IMR-90 (cell line): ENCODE measurements around the gene CYB5D1. TPM values are rescaled to one million over a fixed set of nuclear protein-coding genes. Genes with fewer than 3 reads are reported as not detected.

ENCODE experiments used
- ATAC-seq: fragments of 200-7000 bp; cut with Tn5 transposase; 2 replicates; pipeline ENCODE4 v1.9.1; 2020; ENCODE audit warnings: low read depth, mild to moderate bottlenecking, moderate library complexity
- BruUV-seq: library from RNA; stranded (reverse); fragments of 400-500 nt; replicated peaks from 2 replicates; lab custom pipeline; 2021; lab: Mats Ljungman, UMichigan
- CTCF ChIA-PET: fragments of 300-600 bp; formaldehyde crosslinking; extraction: SDS; loops from one replicate; lab custom pipeline; 2021; ENCODE audit warnings: antibody characterized with exemption; lab: Yijun Ruan, JAX
- POLR2A ChIA-PET: fragments of 300-600 bp; sonication (Branson Sonifier 250); formaldehyde crosslinking; loops from one replicate; lab custom pipeline; 2022; ENCODE audit warnings: antibody characterized with exemption; ENCODE audit not compliant: unreplicated experiment; lab: Charles Lee
- DNase-seq: peaks from one replicate; pipeline ENCODE4 v3.0.0; 2013
- H2AFZ ChIP-seq: replicated peaks from 2 replicates; pipeline ENCODE3; 2013; ENCODE audit warnings: low read length, mild to moderate bottlenecking; ENCODE audit not compliant: poor library complexity
- H2AK5ac ChIP-seq: 2 replicates; pipeline ENCODE4 v1.6.1; 2013; ENCODE audit warnings: low read depth, low read length, inconsistent platforms
- H2AK9ac ChIP-seq: replicated peaks from 2 replicates; pipeline ENCODE3; 2013; ENCODE audit warnings: mild to moderate bottlenecking, low read depth, low read length, moderate library complexity; ENCODE audit not compliant: poor library complexity
- H2BK120ac ChIP-seq: 2 replicates; pipeline ENCODE4 v1.6.1; 2013; ENCODE audit warnings: low read depth, low read length, inconsistent platforms
- H2BK15ac ChIP-seq: 3 replicates; pipeline ENCODE4 v1.6.1; 2013; ENCODE audit warnings: low read depth, low read length, inconsistent platforms
- H2BK20ac ChIP-seq: 2 replicates; pipeline ENCODE4 v1.6.1; 2013; ENCODE audit warnings: low read depth, mild to moderate bottlenecking, inconsistent platforms, low read length, moderate library complexity
- H2BK5ac ChIP-seq: 2 replicates; pipeline ENCODE4 v1.6.1; 2013; ENCODE audit warnings: mild to moderate bottlenecking, low read depth, low read length, inconsistent platforms; ENCODE audit not compliant: poor library complexity, severe bottlenecking
- H3K14ac ChIP-seq: replicated peaks from 2 replicates; pipeline ENCODE4 v1.6.1; 2013; ENCODE audit warnings: low read depth, low read length, inconsistent platforms
- H3K18ac ChIP-seq: 2 replicates; pipeline ENCODE4 v1.6.1; 2013; ENCODE audit warnings: low read depth, low read length, control low read depth
- H3K23ac ChIP-seq: 2 replicates; pipeline ENCODE4 v1.6.1; 2013; ENCODE audit warnings: low read depth, low read length, inconsistent platforms
- H3K27ac ChIP-seq: 2 replicates; pipeline ENCODE4 v1.5.1; 2013; ENCODE audit warnings: mild to moderate bottlenecking, control low read depth, low read length; ENCODE audit not compliant: insufficient read depth
- H3K27me3 ChIP-seq: 2 replicates; pipeline ENCODE4 v1.6.1; 2013; ENCODE audit warnings: low read length; ENCODE audit not compliant: control insufficient read depth, insufficient read depth
- H3K36me3 ChIP-seq: 2 replicates; pipeline ENCODE4 v1.6.1; 2013; ENCODE audit warnings: low read length, mixed read lengths; ENCODE audit not compliant: control insufficient read depth, insufficient read depth
- H3K4ac ChIP-seq: 2 replicates; pipeline ENCODE4 v1.6.1; 2013; ENCODE audit warnings: low read depth, low read length, inconsistent platforms
- H3K4me1 ChIP-seq: 2 replicates; pipeline ENCODE4 v1.6.1; 2013; ENCODE audit warnings: low read length, mixed read lengths; ENCODE audit not compliant: control insufficient read depth, insufficient read depth
- H3K4me2 ChIP-seq: 2 replicates; pipeline ENCODE4 v1.6.1; 2013; ENCODE audit warnings: low read depth, mild to moderate bottlenecking, control low read depth, low read length, moderate library complexity
- H3K4me3 ChIP-seq: 2 replicates; pipeline ENCODE4 v1.5.1; 2013; ENCODE audit warnings: low read depth, mild to moderate bottlenecking, control low read depth, low read length, moderate library complexity; ENCODE audit not compliant: insufficient read depth
- H3K56ac ChIP-seq: 2 replicates; pipeline ENCODE4 v1.6.1; 2013; ENCODE audit warnings: low read length, inconsistent platforms; ENCODE audit not compliant: insufficient read depth; ENCODE audit errors: extremely low read depth
- H3K79me1 ChIP-seq, 2 experiments: 2 replicates each; pipeline ENCODE4 v1.6.1; 2013; ENCODE audit warnings: low read length in 2 of 2, inconsistent platforms in 1 of 2, low read depth in 1 of 2
- H3K9ac ChIP-seq: 2 replicates; pipeline ENCODE4 v1.6.1; 2013; ENCODE audit warnings: low read depth, low read length, control low read depth
- H3K9me1 ChIP-seq: 2 replicates; pipeline ENCODE4 v1.6.1; 2013; ENCODE audit warnings: low read length, inconsistent platforms; ENCODE audit not compliant: insufficient read depth
- H3K9me3 ChIP-seq: 2 replicates; pipeline ENCODE4 v1.6.1; 2013; ENCODE audit warnings: low read length; ENCODE audit not compliant: control insufficient read depth, insufficient read depth
- H4K20me1 ChIP-seq: 2 replicates; pipeline ENCODE4 v1.6.1; 2013; ENCODE audit warnings: low read length, inconsistent platforms; ENCODE audit not compliant: insufficient read depth
- H4K5ac ChIP-seq: 2 replicates; pipeline ENCODE4 v1.6.1; 2013; ENCODE audit warnings: mild to moderate bottlenecking, low read depth, low read length, control low read depth
- H4K8ac ChIP-seq, 2 experiments: 2 replicates each; pipeline ENCODE4 v1.6.1; 2013; ENCODE audit warnings: low read depth in 2 of 2, low read length in 2 of 2, control low read depth in 1 of 2, inconsistent platforms in 1 of 2
- H4K91ac ChIP-seq: 2 replicates; pipeline ENCODE4 v1.6.1; 2013; ENCODE audit warnings: low read depth, low read length, inconsistent platforms; ENCODE audit not compliant: insufficient read depth
- BHLHE40 ChIP-seq: fragments of 150-350 bp; IDR thresholded peaks from 2 replicates; pipeline ENCODE4 v1.6.1; 2016; ENCODE audit warnings: mild to moderate bottlenecking, low read depth, low read length
- CHD1 ChIP-seq: IDR thresholded peaks from 2 replicates; pipeline ENCODE4 v1.6.1; 2012; ENCODE audit warnings: low read depth, low read length, improper control_type of control experiment
- CTCF ChIP-seq: conservative IDR thresholded peaks from 2 replicates; pipeline ENCODE4 v1.5.1; 2012; ENCODE audit warnings: mild to moderate bottlenecking, low read depth, low read length, improper control_type of control experiment
- FOS ChIP-seq: fragments of 150-350 bp; IDR thresholded peaks from 2 replicates; pipeline ENCODE4 v1.6.1; 2016; ENCODE audit warnings: low read depth, low read length
- MAFK ChIP-seq: IDR thresholded peaks from 2 replicates; pipeline ENCODE4 v1.6.1; 2012; ENCODE audit warnings: low read depth, low read length, improper control_type of control experiment
- NFE2L2 ChIP-seq: fragments of 150-350 bp; IDR thresholded peaks from 2 replicates; pipeline ENCODE4 v1.6.1; 2016; ENCODE audit warnings: low read depth, mild to moderate bottlenecking, low read length
- RAD21 ChIP-seq: IDR thresholded peaks from 2 replicates; pipeline ENCODE4 v1.6.1; 2012; ENCODE audit warnings: low read length, improper control_type of control experiment
- SMC3 ChIP-seq: fragments of 150-350 bp; IDR thresholded peaks from 2 replicates; pipeline ENCODE4 v1.6.1; 2016; ENCODE audit warnings: low read depth, mild to moderate bottlenecking, antibody characterized with exemption, low read length, moderate library complexity
- USF2 ChIP-seq: fragments of 150-350 bp; IDR thresholded peaks from 2 replicates; pipeline ENCODE4 v1.6.1; 2017; ENCODE audit warnings: mild to moderate bottlenecking, antibody characterized with exemption, low read length, low read depth
- WGBS, 2 experiments: methylation state at CpG; one replicate each; pipeline versions ENCODE4 v1.1.5 to v1.1.7; 2013; ENCODE audit warnings: missing lambda C conversion rate in 2 of 2; ENCODE audit not compliant: insufficient read length in 1 of 2; ENCODE audit errors: extremely low coverage in 2 of 2; 5-methylcytosine and 5-hydroxymethylcytosine counted together
- dilution Hi-C: fragments of 300-500 bp; cut with HindIII; formaldehyde crosslinking; loops from one replicate; pipeline ENCODE4 v1.14.3; 2018; ENCODE audit warnings: low sequenced_read_pairs; ENCODE audit not compliant: unreplicated experiment
- in situ Hi-C: fragments of 300-500 bp; cut with MboI; formaldehyde crosslinking; loops from 3 replicates; pipeline ENCODE4 v1.14.3; 2019; ENCODE audit warnings: low sequenced_read_pairs, inconsistent platforms, mixed read lengths
- intact Hi-C: fragments of 100-400 bp; cut with micrococcal nuclease; formaldehyde crosslinking; loops from 2 replicates; pipeline ENCODE4 v1.10.0; 2022
- polyA plus RNA-seq, 3 experiments: library from polyadenylated mRNA; depleted of rRNA; stranded (reverse); fragments of >200 nt; gene quantifications; 2 replicates each; pipeline ENCODE4 v1.2.3, GENCODE V29; 2012; ENCODE audit warnings: low replicate concordance in 1 of 3
- total RNA-seq: library from RNA; depleted of rRNA; stranded (reverse); fragments of >200 nt; gene quantifications from 2 replicates; pipeline ENCODE4 v1.2.3, GENCODE V29; 2012

The CYB5D1 gene
- total and polyA plus RNA-seq, 2 of the 4 experiments (the other 2 are of a cell fraction) = 8.8 to 10.8 TPM

- TF ChIP-seq NFE2L2 (no peak), MAFK (no peak), CHD1 (no peak; the same call in 1 of the 2 replicates), FOS (no peak)
These were observed 741 bp upstream of the CYB5D1 start, which contains the start of gene NAA38 (continued) for GRCh38 chr17:7856811-7857712.

GRCh38 chr17:7858522-7858810 lies 663 bp downstream of the CYB5D1 start:
- CTCF ChIA-PET = no interaction called here
- 25% methylated on average over 9 of the region's 20 CpGs; no CpG with 5 or more reads in 1 of the 2 experiments for WGBS, 2 experiments
- H2BK5ac ChIP-seq = peak overlapping the region; percentile 35
- peak overlapping the region; percentile 90 for H2AK9ac ChIP-seq
- no peak overlapping the region for H2BK15ac ChIP-seq
- POLR2A ChIA-PET = no interaction called here
- H3K4ac ChIP-seq = peak overlapping the region; percentile 72
- peak overlapping the region; percentile 59 for H3K4me3 ChIP-seq
- H3K18ac ChIP-seq = no peak overlapping the region
- H3K9ac ChIP-seq = peak overlapping the region; percentile 73
- no peaks in the 10 kb centered on the region for H3K9me1 ChIP-seq
- peak overlapping the region; percentile 83 to 96 for H4K8ac ChIP-seq
- peaks cover 18 to 50% of the 10 kb centered on the region in 2 experiments; a peak in 3 of 4 replicates for H3K79me1 ChIP-seq
- peak overlapping the region; percentile 95 for H2AFZ ChIP-seq
- H4K91ac ChIP-seq = peak overlapping the region; percentile 83; the same call in 1 of the 2 replicates
- no peaks in the 10 kb centered on the region for H3K27me3 ChIP-seq
- no TSS peak for BruUV-seq
- DNase-seq (peak; percentile 44), ATAC-seq (peak; percentile 9; the same call in 1 of the 2 replicates)
- peak overlapping the region; percentile 81 for H3K14ac ChIP-seq
- peak overlapping the region; percentile 34 for H4K5ac ChIP-seq
- H2BK20ac ChIP-seq = 0 out of 2 replicates have a peak overlapping the region, but pooled peaks have one; percentile 8
- peaks cover 20% of the 10 kb centered on the region for H3K4me1 ChIP-seq
- peaks cover 10% of the 10 kb centered on the region for H3K36me3 ChIP-seq
- peak overlapping the region; percentile 78 for H3K4me2 ChIP-seq
- H4K20me1 ChIP-seq = peaks cover 8% of the 10 kb centered on the region; the same call in 1 of the 2 replicates
- TF ChIP-seq USF2 (no peak), BHLHE40 (0 out of 2 replicates have a peak, but pooled peaks have one; percentile 20), CTCF (peak; percentile 46), RAD21 (peak; percentile 52), SMC3 (peak; percentile 29; the same call in 1 of the 2 replicates)
- H3K9me3 ChIP-seq = no peaks in the 10 kb centered on the region
- H3K23ac ChIP-seq = peak overlapping the region; percentile 80
- peak overlapping the region; percentile 50 for H3K27ac ChIP-seq
- dilution Hi-C loops = no loop called here
- intact Hi-C loops = no loop called here
- peak overlapping the region; percentile 47; the same call in 1 of the 2 replicates for H3K56ac ChIP-seq
- peak overlapping the region; percentile 48; the same call in 1 of the 2 replicates for H2AK5ac ChIP-seq
- no peak overlapping the region for H2BK120ac ChIP-seq
- in situ Hi-C loops = no loop called here
